HAP-1 (cell line): Measurements from ENCODE around the gene FAM222A.

Experiments used
- DNase-seq, 2 experiments: peaks; one replicate each; pipeline ENCODE4 v3.0.0-alpha.2; 2016 to 2020; ENCODE audit warnings: low spot score in 2 of 2
- H3K27me3 ChIP-seq: fragments of 250-450 bp; sonication (Bioruptor Pico); 2 replicates; pipeline ENCODE4 v1.5.1; 2020; ENCODE audit warnings: low read depth, mild to moderate bottlenecking, moderate library complexity
- H3K36me3 ChIP-seq: fragments of 250-450 bp; sonication (Bioruptor Pico); replicated peaks from 2 replicates; pipeline ENCODE4 v1.5.1; 2020; ENCODE audit warnings: mild to moderate bottlenecking
- H3K4me1 ChIP-seq: fragments of 250-450 bp; sonication (Bioruptor Pico); 2 replicates; pipeline ENCODE4 v1.5.1; 2020; ENCODE audit warnings: mild to moderate bottlenecking
- H3K4me3 ChIP-seq: fragments of 250-450 bp; sonication (Bioruptor Pico); 2 replicates; pipeline ENCODE4 v1.5.1; 2020; ENCODE audit warnings: mild to moderate bottlenecking, moderate library complexity
- H3K9me3 ChIP-seq: fragments of 250-450 bp; sonication (Bioruptor Pico); 2 replicates; pipeline ENCODE4 v1.5.1; 2020; ENCODE audit warnings: mild to moderate bottlenecking, moderate library complexity
- in situ Hi-C: fragments of 300-500 bp; cut with MboI; formaldehyde crosslinking; loops from 3 replicates; pipeline ENCODE4 v1.14.3; 2020; ENCODE audit warnings: low sequenced_read_pairs, inconsistent platforms, mixed read lengths

The FAM222A gene

DNA sequence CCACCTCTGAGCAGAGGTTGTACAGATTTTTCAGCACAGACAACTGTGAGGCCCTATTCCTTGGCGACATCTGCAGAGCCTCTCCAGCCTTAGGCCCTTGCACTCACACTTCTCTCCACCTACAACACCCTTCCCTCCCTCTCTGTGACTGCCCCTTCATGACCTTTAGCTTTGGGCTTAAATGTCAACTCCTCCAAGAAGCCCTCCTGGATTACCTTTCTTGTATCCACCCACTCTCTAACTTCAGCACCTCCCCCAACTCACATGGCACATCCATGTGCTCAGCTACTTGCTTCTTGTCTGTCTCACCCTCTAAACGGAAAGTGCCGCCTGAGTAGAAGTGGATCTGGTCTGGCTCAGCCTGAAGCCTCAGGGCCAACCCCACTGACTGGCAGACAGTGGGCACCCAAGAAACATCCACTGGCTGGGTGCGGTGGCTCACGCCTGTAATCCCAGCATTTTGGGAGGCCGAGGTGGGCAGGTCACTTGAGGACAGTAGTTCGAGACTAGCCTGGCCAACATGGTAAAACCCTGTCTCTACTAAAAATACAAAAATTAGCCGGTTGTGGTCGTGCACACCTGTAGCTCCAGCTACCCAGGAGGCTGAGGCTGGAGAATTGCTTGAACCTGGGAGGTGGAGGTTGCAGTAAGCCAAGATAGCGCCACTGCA lies 97.5 kb downstream of the FAM222A start:
- Histone ChIP-seq H3K4me1 (no peaks in the 10 kb centered on the region; the same call in 1 of the 2 replicates), H3K27me3 (no peaks in the 10 kb centered on the region), H3K9me3 (0 out of 2 replicates have a peak, but pooled peaks cover 4% of the 10 kb centered on the region), H3K36me3 (peaks cover 7% of the 10 kb centered on the region; the same call in 1 of the 2 replicates), H3K4me3 (no peak overlapping the region)
- DNase-seq: no peak
- in situ Hi-C loops: no loop called here

GRCh38 chr12:109811624-109811995 lies 98.0 kb downstream of the FAM222A start:
- 0 out of 2 replicates have a peak, but pooled peaks cover 4% of the 10 kb centered on the region for H3K9me3 ChIP-seq
- DNase-seq: no peak
- no peaks in the 10 kb centered on the region; the same call in 1 of the 2 replicates for H3K4me1 ChIP-seq
- no peaks in the 10 kb centered on the region for H3K27me3 ChIP-seq
- peaks cover 7% of the 10 kb centered on the region; the same call in 1 of the 2 replicates for H3K36me3 ChIP-seq
- no peak overlapping the region for H3K4me3 ChIP-seq
- in situ Hi-C loops: no loop called here

DNA sequence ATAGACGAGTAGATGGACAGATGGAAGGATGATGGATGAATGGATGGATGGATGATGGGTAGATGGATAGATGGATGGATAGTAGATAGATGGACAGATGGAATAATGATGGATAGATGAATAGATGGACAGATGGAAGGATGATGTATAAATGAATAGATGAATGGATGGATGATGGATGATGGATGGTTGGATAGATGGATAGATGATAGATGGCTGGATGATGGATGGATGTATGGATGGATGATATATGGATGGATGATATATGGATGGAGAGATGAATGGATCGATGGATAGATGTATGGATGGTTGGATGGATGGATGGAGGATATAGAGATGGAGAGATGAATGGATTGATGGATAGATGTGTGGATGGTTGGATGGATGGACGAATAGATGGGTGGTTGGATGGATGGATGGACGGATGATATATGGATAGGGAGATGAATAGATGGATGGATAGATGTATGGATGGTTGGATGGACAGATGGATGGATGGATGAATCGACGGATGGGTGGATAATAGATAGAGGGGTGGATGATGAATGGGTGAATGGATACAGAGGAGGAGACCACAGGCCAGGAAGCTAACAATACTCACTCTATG lies 100.3 kb downstream of the FAM222A start:
- H3K27me3 ChIP-seq: no peaks in the 10 kb centered on the region
- H3K4me1 ChIP-seq: no peaks in the 10 kb centered on the region; the same call in 1 of the 2 replicates
- in situ Hi-C loops: no loop called here
- peaks cover 7% of the 10 kb centered on the region; the same call in 1 of the 2 replicates for H3K36me3 ChIP-seq
- 0 out of 2 replicates have a peak, but pooled peaks cover 4% of the 10 kb centered on the region for H3K9me3 ChIP-seq
- no peak for DNase-seq
- no peak overlapping the region for H3K4me3 ChIP-seq

GRCh38 chr12:109814600-109815150 lies 101.0 kb downstream of the FAM222A start:
- no peak for DNase-seq
- H3K4me1 ChIP-seq: no peaks in the 10 kb centered on the region; the same call in 1 of the 2 replicates
- no peaks in the 10 kb centered on the region for H3K27me3 ChIP-seq
- in situ Hi-C loops: no loop called here
- H3K4me3 ChIP-seq: no peak overlapping the region
- H3K36me3 ChIP-seq: peaks cover 7% of the 10 kb centered on the region; the same call in 1 of the 2 replicates
- 0 out of 2 replicates have a peak, but pooled peaks cover 4% of the 10 kb centered on the region for H3K9me3 ChIP-seq

- Histone ChIP-seq H3K4me3 (no peak overlapping the region), H3K4me1 (no peaks in the 10 kb centered on the region; the same call in 1 of the 2 replicates), H3K27me3 (no peaks in the 10 kb centered on the region), H3K36me3 (peaks cover 7% of the 10 kb centered on the region; the same call in 1 of the 2 replicates), H3K9me3 (0 out of 2 replicates have a peak, but pooled peaks cover 4% of the 10 kb centered on the region)
- DNase-seq: no peak
- in situ Hi-C loops: no loop called here
Measured at GRCh38 chr12:109815225-109815624, 101.6 kb downstream of the FAM222A start.

DNA sequence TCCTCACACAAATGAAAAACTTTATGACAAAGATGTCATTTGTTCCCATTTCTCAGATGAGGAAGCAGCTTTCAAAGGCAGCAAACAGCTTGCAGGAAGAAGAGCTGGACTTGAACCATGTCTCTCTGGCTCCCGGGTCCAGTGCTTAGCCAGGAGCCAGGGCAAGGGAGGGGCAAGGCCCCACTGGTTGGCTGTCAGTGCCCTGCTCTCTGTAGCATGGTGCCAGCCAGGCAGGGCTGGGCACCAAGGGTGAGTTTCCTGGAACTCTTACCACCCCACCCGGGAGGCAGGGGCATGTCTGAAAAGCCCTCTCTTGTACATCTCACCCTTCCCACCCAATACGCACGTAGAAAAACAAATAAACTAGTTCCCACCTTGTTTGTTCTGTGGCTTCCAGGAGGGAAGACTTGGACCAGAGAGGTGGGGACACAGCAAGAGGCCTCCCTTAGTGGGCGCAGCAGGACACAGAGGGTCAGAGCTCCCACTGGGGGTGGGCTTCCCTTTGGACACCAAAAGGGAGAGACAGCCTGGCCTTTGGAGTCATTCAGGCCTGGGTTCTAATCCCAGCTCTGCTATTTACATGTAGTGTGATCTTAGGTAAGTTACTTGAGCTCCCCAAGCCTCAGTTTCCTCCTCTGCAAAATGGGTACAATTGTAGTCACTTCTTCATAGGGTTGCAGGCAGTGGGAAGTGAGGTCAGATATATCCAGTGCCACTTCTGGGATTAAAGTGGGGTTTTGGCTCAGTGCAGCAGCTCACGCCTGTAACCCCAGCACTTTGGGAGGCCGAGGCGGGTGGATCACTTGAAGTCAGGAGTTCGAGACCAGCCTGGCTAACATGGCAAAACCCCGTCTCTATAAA lies 102.4 kb downstream of the FAM222A start:
- Histone ChIP-seq H3K4me1 (peaks cover 2% of the 10 kb centered on the region), H3K27me3 (no peaks in the 10 kb centered on the region), H3K9me3 (0 out of 2 replicates have a peak, but pooled peaks cover 4% of the 10 kb centered on the region), H3K4me3 (no peak overlapping the region), H3K36me3 (peaks cover 7% of the 10 kb centered on the region; the same call in 1 of the 2 replicates)
- in situ Hi-C loops: no loop called here
- no peak for DNase-seq

DNA sequence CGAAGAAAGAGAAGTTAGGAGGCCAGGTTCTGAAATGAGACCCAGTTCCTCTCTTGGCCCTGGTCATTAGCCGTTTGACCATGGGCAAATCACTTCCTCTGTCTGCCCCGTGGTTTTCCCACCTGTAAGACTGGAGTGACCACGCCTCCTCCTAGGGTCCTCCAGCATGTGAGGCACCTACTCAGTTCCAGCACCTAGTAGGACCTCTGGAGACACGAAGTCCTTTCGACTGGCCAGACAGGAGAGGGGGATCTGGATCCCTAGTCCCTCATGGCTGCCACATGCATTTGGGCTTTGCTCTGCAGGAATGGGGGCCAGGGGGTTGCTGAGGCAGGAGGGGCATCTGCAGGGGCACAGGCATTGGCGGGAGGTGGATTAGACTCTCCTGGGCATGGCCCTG lies 103.2 kb downstream of the FAM222A start:
- in situ Hi-C loops: no loop called here
- H3K36me3 ChIP-seq: peaks cover 7% of the 10 kb centered on the region; the same call in 1 of the 2 replicates
- no peaks in the 10 kb centered on the region for H3K27me3 ChIP-seq
- 0 out of 2 replicates have a peak, but pooled peaks cover 4% of the 10 kb centered on the region for H3K9me3 ChIP-seq
- H3K4me1 ChIP-seq: peaks cover 5% of the 10 kb centered on the region
- no peak overlapping the region for H3K4me3 ChIP-seq
- no peak for DNase-seq

DNA sequence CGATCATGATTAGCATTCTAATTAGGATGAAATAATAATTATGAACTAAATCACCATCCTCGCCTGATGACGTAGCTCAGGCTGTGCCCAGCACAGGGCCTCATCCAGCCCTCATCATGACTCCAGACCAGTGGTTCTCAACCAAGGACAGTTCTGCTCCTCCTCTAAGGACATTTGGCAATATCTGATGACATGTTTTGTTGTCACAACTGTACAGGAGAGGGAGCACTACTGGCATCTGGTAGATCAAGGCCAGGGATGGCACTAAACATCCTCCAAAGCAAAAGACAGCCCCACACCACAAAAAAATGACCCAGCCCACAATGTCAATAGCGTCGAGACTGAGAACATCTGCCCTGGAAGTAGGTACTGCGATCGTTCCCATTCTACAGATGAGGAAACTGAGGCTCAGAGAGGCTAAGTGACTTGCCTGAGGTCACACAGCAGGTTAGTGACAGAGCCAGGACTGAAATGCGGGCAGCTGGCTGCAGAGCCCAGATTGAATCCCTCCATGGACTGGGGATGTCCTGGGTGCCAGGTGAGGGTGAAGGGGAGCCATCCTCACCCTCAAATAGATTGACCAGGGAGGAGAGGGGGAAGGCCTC lies 104.1 kb downstream of the FAM222A start:
- peaks cover 5% of the 10 kb centered on the region for H3K4me1 ChIP-seq

GRCh38 chr12:109818253-109818652 lies 104.6 kb downstream of the FAM222A start:
- Histone ChIP-seq H3K9me3 (0 out of 2 replicates have a peak, but pooled peaks cover 4% of the 10 kb centered on the region), H3K4me1 (peaks cover 5% of the 10 kb centered on the region), H3K27me3 (no peaks in the 10 kb centered on the region), H3K4me3 (no peak overlapping the region), H3K36me3 (peaks cover 7% of the 10 kb centered on the region; the same call in 1 of the 2 replicates)
- no peak for DNase-seq
- in situ Hi-C loops: no loop called here

More for the DNA sequence above, 104.1 kb downstream of the FAM222A start:
- DNase-seq: no peak
- peaks cover 7% of the 10 kb centered on the region; the same call in 1 of the 2 replicates for H3K36me3 ChIP-seq
- 0 out of 2 replicates have a peak, but pooled peaks cover 4% of the 10 kb centered on the region for H3K9me3 ChIP-seq
- H3K27me3 ChIP-seq: no peaks in the 10 kb centered on the region
- H3K4me3 ChIP-seq: no peak overlapping the region
- in situ Hi-C loops: no loop called here

- no peak for DNase-seq
- H3K4me1 ChIP-seq: peaks cover 5% of the 10 kb centered on the region; the same call in 1 of the 2 replicates
- H3K4me3 ChIP-seq: no peak overlapping the region
- peaks cover 1% of the 10 kb centered on the region; the same call in 1 of the 2 replicates for H3K36me3 ChIP-seq
- H3K27me3 ChIP-seq: no peaks in the 10 kb centered on the region
- in situ Hi-C loops: no loop called here
- H3K9me3 ChIP-seq: 0 out of 2 replicates have a peak, but pooled peaks cover under 1% of the 10 kb centered on the region
Measured at GRCh38 chr12:109818905-109819500, 105.4 kb downstream of the FAM222A start.
